ENCODE measurements around the gene RPS6KA1.
"Not testable (repeated sequence)": the region's sequence is repeated elsewhere in the genome, so short reads cannot be mapped to it uniquely, and the experiment has no call there.

The RPS6KA1 gene

GRCh38 chr1:26579681-26580111 is 50.1 kb downstream of the RPS6KA1 start:
- DNase-seq (ENCODE audit: low read depth), result no peak
- TF ChIP-seq CTCF (IDR thresholded peaks at IDR 0.05; ENCODE audit: insufficient read depth, low read depth, low read length, missing control alignments), result no peak
- H3K4me3 ChIP-seq (ENCODE audit: low read length), result no peak overlapping the region

GRCh38 chr1:26580116-26580515 is 50.6 kb downstream of the RPS6KA1 start:
- no peak for DNase-seq (ENCODE audit: low read depth)
- no peak for TF ChIP-seq CTCF (IDR thresholded peaks at IDR 0.05; ENCODE audit: insufficient read depth, low read depth, low read length, missing control alignments)
- H3K4me3 ChIP-seq (ENCODE audit: low read length), result no peak overlapping the region

- no peak overlapping the region for H3K4me3 ChIP-seq (ENCODE audit: low read length)
- no peak for DNase-seq (ENCODE audit: low read depth)
- no peak for TF ChIP-seq CTCF (IDR thresholded peaks at IDR 0.05; ENCODE audit: insufficient read depth, low read depth, low read length, missing control alignments)
These were observed 51.7 kb downstream of the RPS6KA1 start for GRCh38 chr1:26581287-26581651.

- DNase-seq (ENCODE audit: low read depth), result no peak
- no peak for TF ChIP-seq CTCF (IDR thresholded peaks at IDR 0.05; ENCODE audit: insufficient read depth, low read depth, low read length, missing control alignments)
- H3K4me3 ChIP-seq (ENCODE audit: low read length), result no peak overlapping the region
These were observed 52.7 kb downstream of the RPS6KA1 start for GRCh38 chr1:26582053-26582835.

GRCh38 chr1:26582836-26583460 is 53.4 kb downstream of the RPS6KA1 start:
- TF ChIP-seq CTCF (IDR thresholded peaks at IDR 0.05; ENCODE audit: insufficient read depth, low read depth, low read length, missing control alignments), result no peak
- DNase-seq (ENCODE audit: low read depth), result peak; percentile 48
- no peak overlapping the region for H3K4me3 ChIP-seq (ENCODE audit: low read length)

GRCh38 chr1:26583646-26584485 is 54.3 kb downstream of the RPS6KA1 start:
- DNase-seq (ENCODE audit: low read depth), result peak; percentile 37
- no peak overlapping the region for H3K4me3 ChIP-seq (ENCODE audit: low read length)
- TF ChIP-seq CTCF (IDR thresholded peaks at IDR 0.05; ENCODE audit: insufficient read depth, low read depth, low read length, missing control alignments), result no peak

GRCh38 chr1:26584588-26584987 is 55.0 kb downstream of the RPS6KA1 start:
- H3K4me3 ChIP-seq (ENCODE audit: low read length); DNase-seq (ENCODE audit: low read depth): not testable (repeated sequence)
